ENCODE results near the gene COL15A1. TPM values are rescaled to one million over a fixed set of nuclear protein-coding genes. Genes with fewer than 3 reads are reported as not detected.

COL15A1 gene
- total and polyA plus RNA-seq, 2 of the 8 experiments (the other 6 are each of a cell fraction or from before 2014, with no cell fraction given): 0.12 to 0.15 TPM

DNA sequence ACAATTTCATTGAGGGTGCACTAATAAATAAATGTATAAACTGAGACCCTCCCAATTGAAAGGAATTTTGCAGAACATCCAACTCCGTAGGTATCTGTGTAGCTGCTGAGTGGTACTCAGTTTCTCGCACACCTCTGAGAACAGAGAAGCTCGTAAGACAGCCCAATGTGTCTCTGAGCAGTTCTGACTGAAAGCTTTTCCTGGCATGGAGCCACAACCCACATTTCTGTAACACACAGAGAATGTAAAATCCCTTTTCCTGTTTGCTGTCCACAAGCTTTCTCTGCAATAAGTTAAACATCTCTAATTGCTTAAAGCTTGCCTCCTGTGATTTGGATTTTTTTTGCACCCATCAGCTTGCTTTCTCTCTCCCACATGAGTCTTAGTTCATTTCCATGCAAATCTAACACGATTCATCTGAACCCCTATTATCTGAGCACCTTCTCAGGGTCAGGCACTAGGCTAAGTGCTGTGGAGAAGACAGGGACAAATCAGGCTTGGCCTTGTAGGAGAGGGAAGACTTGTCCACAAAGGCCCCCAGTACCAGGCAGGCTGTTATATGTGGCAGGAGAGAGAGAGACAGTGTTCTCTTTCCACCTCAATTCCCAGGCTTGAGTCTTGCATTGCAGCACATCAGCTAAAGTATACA lies 44.2 kb upstream of the COL15A1 start:
- Histone ChIP-seq H2BK12ac (ENCODE audit: low read depth, low read length) (no peak overlapping the region), H3K56ac (replicated peaks; ENCODE audit: insufficient read length, low read depth, low read length) (no peak overlapping the region), H3K4me3 (ENCODE audit: extremely low read depth in 1 of 4, insufficient read depth in 2 of 4, low read depth in 3 of 4, low read length in 4 of 4) (no peak overlapping the region), H3K23me2 (ENCODE audit: low read depth, low read length) (0 out of 2 replicates have a peak, but pooled peaks cover 1% of the 10 kb centered on the region), H3K36me3 (ENCODE audit: control insufficient read depth in 2 of 4, insufficient read depth in 4 of 4, low read length in 3 of 4) (no peaks in the 10 kb centered on the region), H3K27ac (ENCODE audit: low read depth, low read length) (no peak overlapping the region), H3K18ac (ENCODE audit: extremely low read depth, low read length) (no peak overlapping the region), H3K27me3 (replicated peaks in 1 of 4; ENCODE audit: control insufficient read depth in 3 of 4, extremely low read depth in 1 of 4, insufficient read depth in 3 of 4, low read length in 3 of 4) (no peaks in the 10 kb centered on the region), H2BK20ac (ENCODE audit: low read length) (no peak overlapping the region), H3K9me3 (ENCODE audit: insufficient read depth in 2 of 2, low read depth in 1 of 2, low read length in 1 of 2) (peaks cover 3 to 4% of the 10 kb centered on the region in 2 experiments; a peak in 1 of 4 replicates), H3K9ac (replicated peaks in 1 of 4; ENCODE audit: extremely low read depth in 1 of 4, low read depth in 3 of 4, low read length in 3 of 4) (no peak overlapping the region), H2AFZ (ENCODE audit: low read length) (no peak overlapping the region), H2BK120ac (replicated peaks; ENCODE audit: low read depth, low read length) (no peak overlapping the region), H2BK5ac (ENCODE audit: low read depth, low read length) (no peak overlapping the region), H4K8ac (ENCODE audit: extremely low read depth, insufficient read depth, low read length) (no peak overlapping the region), H3K4me1 (replicated peaks in 1 of 4; ENCODE audit: control insufficient read depth in 3 of 4, insufficient read depth in 4 of 4, low read length in 3 of 4) (no peaks in the 10 kb centered on the region), H4K20me1 (replicated peaks in 1 of 2; ENCODE audit: control insufficient read depth in 1 of 2, insufficient read depth in 2 of 2, low read length in 2 of 2) (no peaks in the 10 kb centered on the region), H4K91ac (replicated peaks; ENCODE audit: insufficient read length, low read length) (no peak overlapping the region), H4K5ac (ENCODE audit: insufficient read length, low read depth, low read length) (no peak overlapping the region), H2BK15ac (ENCODE audit: low read length) (no peak overlapping the region), H3K4ac (replicated peaks; ENCODE audit: insufficient read length, low read depth, low read length) (no peak overlapping the region), H3K4me2 (ENCODE audit: insufficient read depth in 1 of 2, low read depth in 2 of 2, low read length in 2 of 2) (no peak overlapping the region), H3K14ac (ENCODE audit: insufficient read length) (no peak overlapping the region), H3K23ac (ENCODE audit: insufficient read length) (no peak overlapping the region), H3K79me1 (ENCODE audit: low read depth, low read length) (no peaks in the 10 kb centered on the region), H3K79me2 (ENCODE audit: control insufficient read depth in 1 of 2, insufficient read depth in 2 of 2, low read length in 2 of 2) (no peaks in the 10 kb centered on the region), H2AK5ac (ENCODE audit: low read depth, low read length) (no peak overlapping the region)
- FAIRE-seq (no peak), DNase-seq (ENCODE audit: low read depth in 1 of 2, low spot score in 2 of 2) (no peak)
- CTCF ChIA-PET (ENCODE audit: partially characterized antibody): interaction anchor here (0.9 to 1.7 kb wide), 2 partner anchors 75 to 241 kb away, joined by 3 to 4 read pairs; no protein-coding TSS in a partner anchor
- 71% methylated on average over 4 of the region's 4 CpGs; no CpG with 5 or more reads in 1 of the 2 experiments for WGBS, 2 experiments (ENCODE audit: extremely low coverage in 1 of 2, insufficient coverage in 1 of 2, insufficient read length in 1 of 2, insufficient replicate concordance in 2 of 2, low coverage in 1 of 2, low lambda C conversion rate in 2 of 2, missing lambda C conversion rate in 1 of 2)
- no peak for TF ChIP-seq MAX (IDR thresholded peaks at IDR 0.05)
- TF ChIP-seq SP1 (IDR thresholded peaks at IDR 0.05; ENCODE audit: low read depth, low read length): no peak
- TF ChIP-seq ASH2L (IDR thresholded peaks at IDR 0.05; ENCODE audit: low read length): no peak
- POLR2A ChIA-PET (ENCODE audit: partially characterized antibody): no interaction called here

Measured in H1 (cell line).